ENCODE results near the gene CLSTN2.

DNA sequence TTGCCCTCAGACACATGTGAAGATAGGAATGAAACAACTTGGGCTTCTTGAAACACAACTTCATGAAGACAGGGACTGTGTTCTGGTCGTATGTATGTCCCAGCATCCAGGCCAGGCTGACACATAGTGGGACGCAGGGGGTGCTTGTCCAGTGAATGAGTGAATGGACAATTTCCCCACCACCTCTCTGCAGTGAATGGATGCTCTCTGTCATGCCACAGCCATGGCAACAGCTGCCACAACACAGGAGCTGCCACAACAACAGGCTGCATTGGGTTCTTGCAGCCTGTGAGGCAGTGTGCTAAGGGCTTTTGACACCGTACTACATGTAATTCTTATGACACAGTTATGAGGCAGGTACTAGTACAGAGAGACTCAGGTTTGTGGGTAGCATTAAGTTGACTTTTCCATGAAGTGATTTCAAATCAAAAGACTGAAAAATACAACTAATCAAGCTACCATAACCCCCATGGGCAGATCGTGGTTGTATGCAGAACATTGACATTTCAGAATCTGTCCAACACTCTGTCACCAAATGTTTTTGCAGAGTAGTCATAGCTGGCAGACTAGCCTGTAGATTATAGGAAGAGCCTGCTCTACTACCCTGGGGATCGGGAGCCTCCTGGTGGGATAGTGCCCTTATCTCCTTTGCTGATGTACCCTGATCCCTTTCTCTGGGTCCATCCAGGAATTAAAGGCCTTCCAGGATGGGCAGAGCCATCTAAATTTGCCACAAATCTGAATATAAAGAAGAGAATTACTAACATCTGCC lies 40.8 kb downstream of the CLSTN2 start:
- TF ChIP-seq, protein P1, sequence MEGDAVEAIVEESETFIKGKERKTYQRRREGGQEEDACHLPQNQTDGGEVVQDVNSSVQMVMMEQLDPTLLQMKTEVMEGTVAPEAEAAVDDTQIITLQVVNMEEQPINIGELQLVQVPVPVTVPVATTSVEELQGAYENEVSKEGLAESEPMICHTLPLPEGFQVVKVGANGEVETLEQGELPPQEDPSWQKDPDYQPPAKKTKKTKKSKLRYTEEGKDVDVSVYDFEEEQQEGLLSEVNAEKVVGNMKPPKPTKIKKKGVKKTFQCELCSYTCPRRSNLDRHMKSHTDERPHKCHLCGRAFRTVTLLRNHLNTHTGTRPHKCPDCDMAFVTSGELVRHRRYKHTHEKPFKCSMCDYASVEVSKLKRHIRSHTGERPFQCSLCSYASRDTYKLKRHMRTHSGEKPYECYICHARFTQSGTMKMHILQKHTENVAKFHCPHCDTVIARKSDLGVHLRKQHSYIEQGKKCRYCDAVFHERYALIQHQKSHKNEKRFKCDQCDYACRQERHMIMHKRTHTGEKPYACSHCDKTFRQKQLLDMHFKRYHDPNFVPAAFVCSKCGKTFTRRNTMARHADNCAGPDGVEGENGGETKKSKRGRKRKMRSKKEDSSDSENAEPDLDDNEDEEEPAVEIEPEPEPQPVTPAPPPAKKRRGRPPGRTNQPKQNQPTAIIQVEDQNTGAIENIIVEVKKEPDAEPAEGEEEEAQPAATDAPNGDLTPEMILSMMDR (IDR thresholded peaks at IDR 0.05; ENCODE audit: poor library complexity), result no peak
- TF ChIP-seq EZH2 (IDR thresholded peaks at IDR 0.05; ENCODE audit: borderline replicate concordance) (no peak), EZH2phosphoT487 (IDR thresholded peaks at IDR 0.05; ENCODE audit: low read depth, severe bottlenecking, unreplicated experiment) (no peak)

All from hepatocyte (in vitro differentiated cells).